Neural crest cell (in vitro differentiated cells): Measurements from ENCODE around the gene TGFBR3L. TPM values are rescaled to one million over a fixed set of nuclear protein-coding genes. Genes with fewer than 3 reads are reported as not detected.

ENCODE experiments used
- DNase-seq: peaks from one replicate; pipeline ENCODE4 v3.0.0; 2021; ENCODE audit warnings: low read depth, mixed read lengths, low spot score
- H3K27ac Mint-ChIP-seq: one replicate; pipeline ENCODE4 v1.8.0; 2021; ENCODE audit warnings: mild to moderate bottlenecking, mixed read lengths; ENCODE audit not compliant: unreplicated experiment
- H3K27me3 Mint-ChIP-seq: 2 replicates; pipeline ENCODE4 v1.8.0; 2021; ENCODE audit warnings: low read depth, mild to moderate bottlenecking, mixed read lengths
- H3K36me3 Mint-ChIP-seq: 2 replicates; pipeline ENCODE4 v1.8.0; 2021; ENCODE audit warnings: low read depth, mild to moderate bottlenecking, mixed read lengths
- H3K4me1 Mint-ChIP-seq: 2 replicates; pipeline ENCODE4 v1.8.0; 2021; ENCODE audit warnings: mixed read lengths
- H3K4me3 Mint-ChIP-seq: one replicate; pipeline ENCODE4 v1.8.0; 2021; ENCODE audit warnings: mild to moderate bottlenecking, mixed read lengths
- H3K9me3 Mint-ChIP-seq: 2 replicates; pipeline ENCODE4 v1.8.0; 2021; ENCODE audit warnings: mixed read lengths
- CTCF ChIP-seq: fragments of 200-600 bp; sonication (generic); conservative IDR thresholded peaks from 2 replicates; pipeline ENCODE4 v1.5.0; 2021; ENCODE audit warnings: antibody characterized with exemption, mild to moderate bottlenecking
- total RNA-seq: library from RNA; stranded (reverse); gene quantifications from 2 replicates; pipeline ENCODE4 v1.2.1, GENCODE V29; 2021

Gene TGFBR3L
- total RNA-seq, 1 donor from 2014 or later, result 0.44 TPM

DNA sequence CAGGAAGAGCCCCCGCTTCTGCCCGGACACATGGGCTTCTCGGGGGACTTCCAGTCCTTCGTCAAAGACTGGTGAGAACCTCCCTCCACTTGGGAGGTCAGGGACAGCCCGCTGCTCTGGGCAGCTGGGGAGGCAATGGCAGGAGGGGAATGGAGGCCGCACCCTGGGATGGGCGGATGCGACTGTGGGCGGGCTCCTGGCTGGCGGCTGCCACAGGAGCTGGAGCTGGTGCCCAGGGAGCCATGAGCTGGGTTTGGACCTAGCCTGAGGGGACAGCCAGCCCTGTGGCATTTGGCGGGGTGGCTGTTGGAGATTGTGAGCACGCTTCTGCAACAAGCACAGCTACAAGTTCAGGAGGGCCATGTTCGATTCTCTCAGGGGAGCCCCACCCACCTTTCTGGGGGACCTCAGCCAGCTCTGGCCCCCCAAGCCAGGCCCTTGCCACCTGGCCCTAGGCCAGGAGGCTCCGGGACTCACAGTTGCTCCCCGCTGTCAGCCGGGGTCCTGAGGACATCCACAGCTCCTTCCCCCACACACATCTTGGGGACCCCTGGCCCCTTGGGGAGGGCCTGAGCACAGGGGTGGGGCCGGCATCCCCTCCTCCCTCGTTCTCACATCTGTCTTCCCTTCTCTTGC is 3.0 kb upstream of the TGFBR3L start:
- Mint-ChIP-seq H3K9me3 (no peaks in the 10 kb centered on the region), H3K4me3 (peak overlapping the region; percentile 51), H3K4me1 (peaks cover 6% of the 10 kb centered on the region), H3K36me3 (no peaks in the 10 kb centered on the region), H3K27ac (no peak overlapping the region), H3K27me3 (peaks cover 36% of the 10 kb centered on the region)
- DNase-seq, result no peak
- no peak for TF ChIP-seq CTCF

DNA sequence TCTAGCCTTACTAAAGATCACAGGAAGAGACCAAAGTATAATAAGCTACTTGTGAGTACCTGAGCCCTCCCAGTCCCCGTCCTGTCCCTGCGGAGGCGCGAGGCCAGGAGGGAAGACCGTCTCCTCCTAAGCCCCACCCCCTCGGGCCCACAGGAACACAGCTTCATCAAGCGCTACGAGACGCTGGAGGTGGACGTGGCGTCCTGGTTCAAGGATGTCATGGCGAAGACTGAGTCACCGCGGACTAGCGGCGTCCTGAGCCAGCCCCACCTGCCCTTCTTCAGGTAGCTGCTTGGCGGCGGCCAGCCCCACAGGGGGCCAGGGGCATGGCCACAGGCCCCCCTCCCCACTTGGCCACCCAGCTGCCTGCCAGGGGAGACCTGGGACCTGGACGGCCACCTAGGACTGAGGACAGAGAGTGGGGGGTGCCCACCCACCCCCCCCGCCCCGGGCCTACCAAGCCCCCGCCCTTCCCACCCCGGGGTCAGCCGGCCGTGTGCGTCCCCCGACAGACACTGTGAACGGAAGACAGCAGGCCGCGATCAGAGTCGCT is 2.4 kb upstream of the TGFBR3L start:
- peaks cover 41% of the 10 kb centered on the region for H3K27me3 Mint-ChIP-seq
- H3K27ac Mint-ChIP-seq, result no peak overlapping the region
- H3K4me3 Mint-ChIP-seq, result peak overlapping the region; percentile 51
- peaks cover 10% of the 10 kb centered on the region for H3K4me1 Mint-ChIP-seq
- no peaks in the 10 kb centered on the region for H3K9me3 Mint-ChIP-seq
- no peak for DNase-seq
- no peak for TF ChIP-seq CTCF
- H3K36me3 Mint-ChIP-seq, result no peaks in the 10 kb centered on the region

- Mint-ChIP-seq H3K4me3 (peak overlapping the region; percentile 64), H3K4me1 (peaks cover 10% of the 10 kb centered on the region), H3K36me3 (no peaks in the 10 kb centered on the region), H3K27me3 (peaks cover 46% of the 10 kb centered on the region), H3K27ac (no peak overlapping the region), H3K9me3 (no peaks in the 10 kb centered on the region)
- TF ChIP-seq CTCF, result no peak
- no peak for DNase-seq
These were observed 1.7 kb upstream of the TGFBR3L start for GRCh38 chr19:7912697-7913564.

DNA sequence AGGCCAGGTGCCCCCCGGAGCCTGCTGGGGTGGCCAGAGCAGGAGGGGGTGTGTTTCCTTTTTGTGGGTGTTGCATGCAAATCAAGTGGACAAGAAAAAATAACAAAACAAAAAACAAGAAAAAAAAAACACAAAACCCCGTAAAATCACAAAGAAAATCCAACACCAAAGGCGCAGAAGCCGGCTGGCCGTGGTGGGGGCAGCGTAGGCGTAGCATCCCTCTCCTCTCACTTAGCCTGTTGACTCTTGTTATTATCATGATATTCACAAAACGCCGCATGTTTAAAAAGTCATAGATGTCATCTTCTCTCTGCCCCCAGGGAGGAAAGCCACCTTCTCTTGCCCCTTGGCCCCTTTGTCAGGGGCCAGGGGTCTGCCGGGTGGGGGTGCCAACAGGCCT is 978 bp upstream of the TGFBR3L start:
- Mint-ChIP-seq H3K36me3 (no peaks in the 10 kb centered on the region), H3K27ac (no peak overlapping the region), H3K4me1 (peaks cover 10% of the 10 kb centered on the region), H3K9me3 (no peaks in the 10 kb centered on the region), H3K27me3 (peaks cover 53% of the 10 kb centered on the region), H3K4me3 (peak overlapping the region; percentile 59)
- DNase-seq, result no peak
- TF ChIP-seq CTCF, result no peak

DNA sequence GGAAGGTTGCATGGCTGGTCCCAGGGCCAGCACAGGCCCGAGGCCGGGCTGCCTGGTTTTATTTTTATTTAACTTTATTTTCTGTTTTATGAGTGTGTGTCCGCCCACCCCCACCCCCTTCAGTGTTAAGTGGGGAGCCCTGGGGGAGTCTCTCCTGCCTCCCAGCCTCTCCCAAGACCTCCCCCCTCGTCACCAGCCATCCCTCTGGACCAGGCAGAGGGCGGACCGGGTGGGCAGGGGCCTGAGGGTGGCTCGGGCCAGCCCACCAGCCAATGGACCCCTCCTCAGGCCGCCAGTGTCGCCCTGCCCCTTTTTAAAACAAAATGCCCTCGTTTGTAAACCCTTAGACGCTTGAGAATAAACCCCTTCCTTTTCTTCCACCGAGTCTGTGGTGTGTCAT is 531 bp upstream of the TGFBR3L start:
- H3K27ac Mint-ChIP-seq, result no peak overlapping the region
- peaks cover 56% of the 10 kb centered on the region for H3K27me3 Mint-ChIP-seq
- no peak for DNase-seq
- H3K4me3 Mint-ChIP-seq, result peak overlapping the region; percentile 34
- TF ChIP-seq CTCF, result no peak
- no peaks in the 10 kb centered on the region for H3K36me3 Mint-ChIP-seq
- peaks cover 10% of the 10 kb centered on the region for H3K4me1 Mint-ChIP-seq
- H3K9me3 Mint-ChIP-seq, result no peaks in the 10 kb centered on the region
